ENCODE measurements around the gene SLC7A1. TPM values are rescaled to one million over a fixed set of nuclear protein-coding genes. Genes with fewer than 3 reads are reported as not detected.

The SLC7A1 gene
- total and polyA plus RNA-seq, 2 of the 13 experiments (the other 11 are each of a cell fraction or from before 2014, with no cell fraction given), result 14.5 to 15.3 TPM

DNA sequence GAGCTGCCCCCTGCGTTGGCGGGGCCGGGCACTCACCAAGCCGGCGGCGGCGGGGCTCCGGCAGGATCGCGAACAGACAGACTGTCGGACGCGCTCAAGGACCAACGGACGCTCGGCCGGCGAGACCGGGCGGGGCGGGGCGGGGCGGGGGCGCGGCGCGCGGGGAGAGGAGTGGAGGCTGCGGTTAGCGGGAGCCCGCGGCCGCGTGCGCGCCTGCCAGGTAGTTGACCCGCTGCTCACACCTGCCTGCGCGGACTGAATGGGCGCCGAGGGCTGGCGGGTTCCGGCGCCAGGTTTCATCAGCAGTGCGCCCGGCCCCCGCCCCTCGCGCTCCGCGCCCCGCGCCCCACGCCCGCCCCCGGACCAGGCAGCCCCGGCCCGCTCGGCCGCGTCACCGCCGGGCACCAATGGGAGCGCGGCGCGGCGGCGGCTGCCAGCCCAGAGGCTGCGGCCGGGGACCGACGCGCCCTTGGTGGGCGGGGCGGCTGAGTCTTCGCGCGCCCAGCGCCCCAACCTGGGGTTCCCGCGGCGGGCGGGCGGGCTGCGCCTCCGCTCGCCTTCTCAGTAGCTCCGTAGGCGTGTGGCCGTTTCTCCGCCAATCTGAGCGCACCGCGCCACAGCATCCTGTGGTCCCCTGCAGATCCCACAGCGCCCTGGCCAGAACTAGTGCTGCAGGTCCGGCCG is at the start of gene SLC7A1 (continued):
- TF ChIP-seq HDAC6 (IDR thresholded peaks at IDR 0.05; ENCODE audit: low read depth, low read length), result no peak
- TF ChIP-seq ZFP36L1 (CRISPR knock-in tag; IDR thresholded peaks at IDR 0.05), result no peak
- TF ChIP-seq, protein P1, sequence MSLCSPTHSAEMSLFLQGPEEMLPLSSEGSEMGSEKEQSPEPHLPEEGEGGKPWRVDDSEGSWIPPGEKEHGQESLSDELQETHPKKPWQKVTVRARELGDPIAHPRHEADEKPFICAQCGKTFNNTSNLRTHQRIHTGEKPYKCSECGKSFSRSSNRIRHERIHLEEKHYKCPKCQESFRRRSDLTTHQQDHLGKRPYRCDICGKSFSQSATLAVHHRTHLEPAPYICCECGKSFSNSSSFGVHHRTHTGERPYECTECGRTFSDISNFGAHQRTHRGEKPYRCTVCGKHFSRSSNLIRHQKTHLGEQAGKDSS (CRISPR knock-in tag; IDR thresholded peaks at IDR 0.05; ENCODE audit: borderline replicate concordance, low read depth), result no peak
- peak; percentile 21; the same call in 1 of the 2 replicates for TF ChIP-seq ZFX (CRISPR knock-in tag; IDR thresholded peaks at IDR 0.05; ENCODE audit: low read depth)
- 0 out of 2 replicates have a peak, but pooled peaks have one; percentile 33 for TF ChIP-seq POLR2AphosphoS5 (IDR thresholded peaks at IDR 0.05; ENCODE audit: low read depth, low read length)
- no peak for TF ChIP-seq NONO (IDR thresholded peaks at IDR 0.05)
- TF ChIP-seq NONO (CRISPR knock-in tag; conservative IDR thresholded peaks at IDR 0.05), result no peak
- no peak for TF ChIP-seq ZBTB7B (CRISPR knock-in tag; IDR thresholded peaks at IDR 0.05)
- TF ChIP-seq SALL1 (CRISPR knock-in tag; IDR thresholded peaks at IDR 0.05), result peak; percentile 52
- TF ChIP-seq, protein P2, sequence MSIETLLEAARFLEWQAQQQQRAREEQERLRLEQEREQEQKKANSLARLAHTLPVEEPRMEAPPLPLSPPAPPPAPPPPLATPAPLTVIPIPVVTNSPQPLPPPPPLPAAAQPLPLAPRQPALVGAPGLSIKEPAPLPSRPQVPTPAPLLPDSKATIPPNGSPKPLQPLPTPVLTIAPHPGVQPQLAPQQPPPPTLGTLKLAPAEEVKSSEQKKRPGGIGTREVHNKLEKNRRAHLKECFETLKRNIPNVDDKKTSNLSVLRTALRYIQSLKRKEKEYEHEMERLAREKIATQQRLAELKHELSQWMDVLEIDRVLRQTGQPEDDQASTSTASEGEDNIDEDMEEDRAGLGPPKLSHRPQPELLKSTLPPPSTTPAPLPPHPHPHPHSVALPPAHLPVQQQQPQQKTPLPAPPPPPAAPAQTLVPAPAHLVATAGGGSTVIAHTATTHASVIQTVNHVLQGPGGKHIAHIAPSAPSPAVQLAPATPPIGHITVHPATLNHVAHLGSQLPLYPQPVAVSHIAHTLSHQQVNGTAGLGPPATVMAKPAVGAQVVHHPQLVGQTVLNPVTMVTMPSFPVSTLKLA (IDR thresholded peaks at IDR 0.05), result no peak
- TF ChIP-seq, protein P3, sequence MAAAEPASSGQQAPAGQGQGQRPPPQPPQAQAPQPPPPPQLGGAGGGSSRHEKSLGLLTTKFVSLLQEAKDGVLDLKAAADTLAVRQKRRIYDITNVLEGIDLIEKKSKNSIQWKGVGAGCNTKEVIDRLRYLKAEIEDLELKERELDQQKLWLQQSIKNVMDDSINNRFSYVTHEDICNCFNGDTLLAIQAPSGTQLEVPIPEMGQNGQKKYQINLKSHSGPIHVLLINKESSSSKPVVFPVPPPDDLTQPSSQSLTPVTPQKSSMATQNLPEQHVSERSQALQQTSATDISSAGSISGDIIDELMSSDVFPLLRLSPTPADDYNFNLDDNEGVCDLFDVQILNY (CRISPR knock-in tag; conservative IDR thresholded peaks at IDR 0.05), result peak; percentile 66; the same call in 1 of the 2 replicates
- TF ChIP-seq ZNF607 (CRISPR knock-in tag; IDR thresholded peaks at IDR 0.05; ENCODE audit: borderline replicate concordance), result no peak
- 0 out of 2 replicates have a peak, but pooled peaks have one; percentile 5 for TF ChIP-seq ZNF343 (CRISPR knock-in tag; IDR thresholded peaks at IDR 0.05)
- TF ChIP-seq ZNF232 (CRISPR knock-in tag; IDR thresholded peaks at IDR 0.05; ENCODE audit: borderline replicate concordance), result peak; percentile 20; the same call in 1 of the 2 replicates
- no peak for TF ChIP-seq ZNF564 (CRISPR knock-in tag; IDR thresholded peaks at IDR 0.05)
- TF ChIP-seq KLF16 (CRISPR knock-in tag; IDR thresholded peaks at IDR 0.05), result 0 out of 4 replicates have a peak, but pooled peaks of 1 of the 2 experiments have one; percentile 0
- TF ChIP-seq RNF2 (conservative IDR thresholded peaks at IDR 0.05; ENCODE audit: low read depth), result peak; percentile 53; the same call in 1 of the 2 replicates
- no peak for TF ChIP-seq ZFP1 (CRISPR knock-in tag; IDR thresholded peaks at IDR 0.05)
- TF ChIP-seq, protein P4, sequence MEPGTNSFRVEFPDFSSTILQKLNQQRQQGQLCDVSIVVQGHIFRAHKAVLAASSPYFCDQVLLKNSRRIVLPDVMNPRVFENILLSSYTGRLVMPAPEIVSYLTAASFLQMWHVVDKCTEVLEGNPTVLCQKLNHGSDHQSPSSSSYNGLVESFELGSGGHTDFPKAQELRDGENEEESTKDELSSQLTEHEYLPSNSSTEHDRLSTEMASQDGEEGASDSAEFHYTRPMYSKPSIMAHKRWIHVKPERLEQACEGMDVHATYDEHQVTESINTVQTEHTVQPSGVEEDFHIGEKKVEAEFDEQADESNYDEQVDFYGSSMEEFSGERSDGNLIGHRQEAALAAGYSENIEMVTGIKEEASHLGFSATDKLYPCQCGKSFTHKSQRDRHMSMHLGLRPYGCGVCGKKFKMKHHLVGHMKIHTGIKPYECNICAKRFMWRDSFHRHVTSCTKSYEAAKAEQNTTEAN (CRISPR knock-in tag; conservative IDR thresholded peaks at IDR 0.05), result no peak
- TF ChIP-seq ZNF124 (CRISPR knock-in tag; IDR thresholded peaks at IDR 0.05), result no peak
- TF ChIP-seq, protein P5, sequence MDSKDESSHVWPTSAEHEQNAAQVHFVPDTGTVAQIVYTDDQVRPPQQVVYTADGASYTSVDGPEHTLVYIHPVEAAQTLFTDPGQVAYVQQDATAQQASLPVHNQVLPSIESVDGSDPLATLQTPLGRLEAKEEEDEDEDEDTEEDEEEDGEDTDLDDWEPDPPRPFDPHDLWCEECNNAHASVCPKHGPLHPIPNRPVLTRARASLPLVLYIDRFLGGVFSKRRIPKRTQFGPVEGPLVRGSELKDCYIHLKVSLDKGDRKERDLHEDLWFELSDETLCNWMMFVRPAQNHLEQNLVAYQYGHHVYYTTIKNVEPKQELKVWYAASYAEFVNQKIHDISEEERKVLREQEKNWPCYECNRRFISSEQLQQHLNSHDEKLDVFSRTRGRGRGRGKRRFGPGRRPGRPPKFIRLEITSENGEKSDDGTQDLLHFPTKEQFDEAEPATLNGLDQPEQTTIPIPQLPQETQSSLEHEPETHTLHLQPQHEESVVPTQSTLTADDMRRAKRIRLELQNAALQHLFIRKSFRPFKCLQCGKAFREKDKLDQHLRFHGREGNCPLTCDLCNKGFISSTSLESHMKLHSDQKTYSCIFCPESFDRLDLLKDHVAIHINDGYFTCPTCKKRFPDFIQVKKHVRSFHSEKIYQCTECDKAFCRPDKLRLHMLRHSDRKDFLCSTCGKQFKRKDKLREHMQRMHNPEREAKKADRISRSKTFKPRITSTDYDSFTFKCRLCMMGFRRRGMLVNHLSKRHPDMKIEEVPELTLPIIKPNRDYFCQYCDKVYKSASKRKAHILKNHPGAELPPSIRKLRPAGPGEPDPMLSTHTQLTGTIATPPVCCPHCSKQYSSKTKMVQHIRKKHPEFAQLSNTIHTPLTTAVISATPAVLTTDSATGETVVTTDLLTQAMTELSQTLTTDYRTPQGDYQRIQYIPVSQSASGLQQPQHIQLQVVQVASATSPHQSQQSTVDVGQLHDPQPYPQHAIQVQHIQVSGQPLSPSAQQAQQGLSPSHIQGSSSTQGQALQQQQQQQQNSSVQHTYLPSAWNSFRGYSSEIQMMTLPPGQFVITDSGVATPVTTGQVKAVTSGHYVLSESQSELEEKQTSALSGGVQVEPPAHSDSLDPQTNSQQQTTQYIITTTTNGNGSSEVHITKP (CRISPR knock-in tag; IDR thresholded peaks at IDR 0.05; ENCODE audit: low read depth), result no peak
